WTC11 (cell line): Measurements from ENCODE around the gene NR1H2. TPM values are rescaled to one million over a fixed set of nuclear protein-coding genes. Genes with fewer than 3 reads are reported as not detected.
A peak's percentile ranks its signal among the peaks of the same experiment; 100 is the strongest.

Experiments used
- ATAC-seq: fragments of 200-7000 bp; cut with Tn5 transposase; 2 replicates; pipeline ENCODE4 v1.10.0; 2021; ENCODE audit warnings: mild to moderate bottlenecking, moderate library complexity
- CTCF ChIA-PET: fragments of 300-600 bp; sonication (Branson Sonifier 250); formaldehyde crosslinking; loops from one replicate; lab custom pipeline; 2021; ENCODE audit warnings: antibody characterized with exemption; lab: Charles Lee
- POLR2A ChIA-PET: fragments of 350-600 bp; sonication (Branson Sonifier 250); formaldehyde crosslinking; loops from one replicate; lab custom pipeline; 2021; ENCODE audit warnings: antibody characterized with exemption; lab: Charles Lee
- DNase-seq: peaks from one replicate; pipeline ENCODE4 v3.0.0; 2021; ENCODE audit warnings: low spot score
- H3K27ac Mint-ChIP-seq: 2 replicates; pipeline ENCODE4 v1.8.0; 2021; ENCODE audit warnings: mixed read lengths
- H3K27me3 Mint-ChIP-seq: 2 replicates; pipeline ENCODE4 v1.8.0; 2021; ENCODE audit warnings: low read depth, mild to moderate bottlenecking, moderate library complexity, mixed read lengths
- H3K36me3 Mint-ChIP-seq: 2 replicates; pipeline ENCODE4 v1.8.0; 2021; ENCODE audit warnings: mixed read lengths
- H3K4me1 Mint-ChIP-seq: 2 replicates; pipeline ENCODE4 v1.8.0; 2022; ENCODE audit warnings: mixed read lengths
- H3K4me3 Mint-ChIP-seq: 2 replicates; pipeline ENCODE4 v1.8.0; 2021; ENCODE audit warnings: mild to moderate bottlenecking, moderate library complexity, mixed read lengths
- H3K9me3 Mint-ChIP-seq: 2 replicates; pipeline ENCODE4 v1.8.0; 2021; ENCODE audit warnings: mixed read lengths
- E2F4 ChIP-seq: sonication (generic); formaldehyde crosslinking; IDR thresholded peaks from 2 replicates; pipeline ENCODE4 v1.8.1; 2022; ENCODE audit warnings: low read depth, mild to moderate bottlenecking, moderate library complexity, missing genetic modification reagents, borderline replicate concordance
- ELF4 ChIP-seq: sonication (generic); formaldehyde crosslinking; IDR thresholded peaks from 2 replicates; pipeline ENCODE4 v1.8.1; 2022; ENCODE audit warnings: low read depth, mild to moderate bottlenecking, moderate library complexity, missing genetic modification reagents
- FOXK1 ChIP-seq: sonication (generic); formaldehyde crosslinking; IDR thresholded peaks from 2 replicates; pipeline ENCODE4 v1.8.0; 2022; ENCODE audit warnings: mild to moderate bottlenecking, moderate library complexity, missing genetic modification reagents
- GRHL2 ChIP-seq: fragments of 250-450 bp; sonication (Bioruptor Pico); IDR thresholded peaks from 2 replicates; pipeline ENCODE4 v1.8.0; 2022; ENCODE audit warnings: mild to moderate bottlenecking, moderate library complexity; ENCODE audit not compliant: insufficient replicate concordance, severe bottlenecking
- GTF2I ChIP-seq: fragments of 250-450 bp; sonication (Bioruptor Pico); conservative IDR thresholded peaks from 2 replicates; pipeline ENCODE4 v1.4.0; 2021; ENCODE audit warnings: mild to moderate bottlenecking
- HMGXB4 ChIP-seq: sonication (generic); formaldehyde crosslinking; IDR thresholded peaks from 2 replicates; pipeline ENCODE4 v1.8.1; 2023; ENCODE audit warnings: mild to moderate bottlenecking, moderate library complexity, missing genetic modification reagents
- KAT7 ChIP-seq: sonication (generic); formaldehyde crosslinking; IDR thresholded peaks from 2 replicates; pipeline ENCODE4 v1.8.1; 2023; ENCODE audit warnings: missing genetic modification reagents, mild to moderate bottlenecking, borderline replicate concordance
- MXD4 ChIP-seq: fragments of 250-450 bp; sonication (Bioruptor Pico); IDR thresholded peaks from 2 replicates; pipeline ENCODE4 v1.8.0; 2021; ENCODE audit warnings: mild to moderate bottlenecking, moderate library complexity, borderline replicate concordance
- MYBL2 ChIP-seq: sonication (generic); formaldehyde crosslinking; IDR thresholded peaks from 2 replicates; pipeline ENCODE4 v1.8.1; 2023; ENCODE audit warnings: mild to moderate bottlenecking, moderate library complexity, missing genetic modification reagents
- NR2C2 ChIP-seq: sonication (generic); formaldehyde crosslinking; IDR thresholded peaks from 2 replicates; pipeline ENCODE4 v1.8.0; 2022; ENCODE audit warnings: mild to moderate bottlenecking, missing genetic modification reagents
- NR3C1 ChIP-seq: sonication (generic); formaldehyde crosslinking; conservative IDR thresholded peaks from 2 replicates; pipeline ENCODE4 v1.8.1; 2023; ENCODE audit warnings: low read depth, mild to moderate bottlenecking, missing genetic modification reagents
- PRRX2 ChIP-seq: fragments of 250-450 bp; sonication (Bioruptor Pico); IDR thresholded peaks from 2 replicates; pipeline ENCODE4 v1.8.0; 2021; ENCODE audit warnings: mild to moderate bottlenecking
- SMAD3 ChIP-seq: sonication (generic); formaldehyde crosslinking; IDR thresholded peaks from 2 replicates; pipeline ENCODE4 v1.8.0; 2022; ENCODE audit warnings: missing genetic modification reagents, mild to moderate bottlenecking, borderline replicate concordance
- SMAD4 ChIP-seq: sonication (generic); formaldehyde crosslinking; IDR thresholded peaks from 2 replicates; pipeline ENCODE4 v1.8.0; 2022; ENCODE audit warnings: mild to moderate bottlenecking, missing genetic modification reagents
- USF2 ChIP-seq: sonication (generic); formaldehyde crosslinking; IDR thresholded peaks from 2 replicates; pipeline ENCODE4 v1.8.1; 2023; ENCODE audit warnings: mild to moderate bottlenecking, missing genetic modification reagents, moderate library complexity
- ZBTB43 ChIP-seq: sonication (generic); formaldehyde crosslinking; IDR thresholded peaks from 2 replicates; pipeline ENCODE4 v1.8.1; 2023; ENCODE audit warnings: mild to moderate bottlenecking, missing genetic modification reagents
- ZNF121 ChIP-seq: sonication (generic); formaldehyde crosslinking; IDR thresholded peaks from 2 replicates; pipeline ENCODE4 v1.8.0; 2023; ENCODE audit warnings: missing genetic modification reagents
- ZNF138 ChIP-seq: sonication (generic); formaldehyde crosslinking; conservative IDR thresholded peaks from 2 replicates; pipeline ENCODE4 v1.8.1; 2022; ENCODE audit warnings: mild to moderate bottlenecking, moderate library complexity, missing genetic modification reagents
- ZNF232 ChIP-seq: sonication (generic); formaldehyde crosslinking; IDR thresholded peaks from 2 replicates; pipeline ENCODE4 v1.8.0; 2022; ENCODE audit warnings: mild to moderate bottlenecking, missing genetic modification reagents
- ZNF281 ChIP-seq: sonication (generic); formaldehyde crosslinking; IDR thresholded peaks from 2 replicates; pipeline ENCODE4 v1.8.0; 2023; ENCODE audit warnings: mild to moderate bottlenecking, missing genetic modification reagents
- ZNF416 ChIP-seq: fragments of 250-450 bp; sonication (Bioruptor Pico); IDR thresholded peaks from 2 replicates; pipeline ENCODE4 v1.9.0; 2021; ENCODE audit warnings: mild to moderate bottlenecking, inconsistent platforms
- ZNF423 ChIP-seq: fragments of 250-450 bp; sonication (Bioruptor Pico); IDR thresholded peaks from 2 replicates; pipeline ENCODE4 v2.1.2; 2022; ENCODE audit warnings: mild to moderate bottlenecking, moderate library complexity
- ZNF512 ChIP-seq: sonication (generic); formaldehyde crosslinking; IDR thresholded peaks from 2 replicates; pipeline ENCODE4 v1.8.1; 2022; ENCODE audit warnings: missing genetic modification reagents, borderline replicate concordance
- total RNA-seq: library from RNA; stranded (reverse); gene quantifications from 3 replicates; pipeline ENCODE4 v1.2.3, GENCODE V29; 2021

The NR1H2 gene
- total RNA-seq, 1 experiment from 2014 or later: 45.8 TPM

GRCh38 chr19:50394017-50394416 is 17.8 kb downstream of the NR1H2 start:
- TF ChIP-seq KAT7 (CRISPR knock-in tag) (no peak), ZBTB43 (CRISPR knock-in tag) (no peak), ZNF232 (CRISPR knock-in tag) (no peak), USF2 (CRISPR knock-in tag) (no peak), ZNF423 (CRISPR knock-in tag) (no peak), ZNF138 (CRISPR knock-in tag) (no peak), PRRX2 (no peak), E2F4 (no peak), ELF4 (no peak), GTF2I (CRISPR knock-in tag) (no peak), ZNF281 (CRISPR knock-in tag) (no peak)
- no peaks in the 10 kb centered on the region for H3K27me3 Mint-ChIP-seq
- no peak overlapping the region for H3K4me3 Mint-ChIP-seq
- peaks cover 18% of the 10 kb centered on the region for H3K9me3 Mint-ChIP-seq
- no peaks in the 10 kb centered on the region for H3K4me1 Mint-ChIP-seq
- ChIA-PET CTCF (interaction anchor here (1.3 kb wide), 1 partner anchor 37 kb away, joined by 4 read pairs; no protein-coding TSS in a partner anchor), POLR2A (interaction anchor here (0.7 to 1.9 kb wide), 2 partner anchors 10 to 34 kb away, joined by 3 to 4 read pairs; no protein-coding TSS in a partner anchor)
- DNase-seq (no peak), ATAC-seq (no peak)
- peak overlapping the region; percentile 17; the same call in 1 of the 2 replicates for H3K27ac Mint-ChIP-seq
- peaks cover 53% of the 10 kb centered on the region for H3K36me3 Mint-ChIP-seq

- Mint-ChIP-seq H3K9me3 (no peaks in the 10 kb centered on the region), H3K4me1 (no peaks in the 10 kb centered on the region), H3K36me3 (peaks cover 28% of the 10 kb centered on the region), H3K27ac (no peak overlapping the region), H3K27me3 (no peaks in the 10 kb centered on the region), H3K4me3 (no peak overlapping the region)
- no peak for TF ChIP-seq KAT7 (CRISPR knock-in tag)
- no peak for DNase-seq
- ChIA-PET POLR2A (interaction anchor here (0.6 kb wide), 2 partner anchors 39 to 98 kb away, joined by 3 read pairs; no protein-coding TSS in a partner anchor), CTCF (interaction anchor here (0.7 to 1.2 kb wide), 3 partner anchors 16 to 251 kb away, joined by 3 to 7 read pairs (median 3); no protein-coding TSS in a partner anchor)
- no peak for ATAC-seq
Observed at GRCh38 chr19:50398675-50399367, 22.6 kb downstream of the NR1H2 start.

GRCh38 chr19:50399368-50399745 is 23.1 kb downstream of the NR1H2 start:
- H3K9me3 Mint-ChIP-seq: no peaks in the 10 kb centered on the region
- H3K27ac Mint-ChIP-seq: no peak overlapping the region
- CTCF ChIA-PET: interaction anchor here (0.6 to 1.2 kb wide), 2 partner anchors 16 to 138 kb away, joined by 3 to 7 read pairs; no protein-coding TSS in a partner anchor
- ATAC-seq (no peak), DNase-seq (no peak)
- no peak overlapping the region for H3K4me3 Mint-ChIP-seq
- H3K27me3 Mint-ChIP-seq: no peaks in the 10 kb centered on the region
- peaks cover 28% of the 10 kb centered on the region for H3K36me3 Mint-ChIP-seq
- H3K4me1 Mint-ChIP-seq: no peaks in the 10 kb centered on the region
- POLR2A ChIA-PET: no interaction called here
- TF ChIP-seq NR2C2 (CRISPR knock-in tag) (no peak), GRHL2 (CRISPR knock-in tag) (no peak), ZNF512 (no peak), HMGXB4 (CRISPR knock-in tag) (no peak), MYBL2 (no peak), FOXK1 (CRISPR knock-in tag) (no peak), ZNF416 (no peak), SMAD3 (CRISPR knock-in tag) (no peak), ZNF423 (CRISPR knock-in tag) (no peak), NR3C1 (CRISPR knock-in tag) (no peak), MXD4 (CRISPR knock-in tag) (no peak), SMAD4 (CRISPR knock-in tag) (no peak), ZNF121 (CRISPR knock-in tag) (no peak)
